H1 (cell line): ENCODE data around the gene MDC1. TPM values are rescaled to one million over a fixed set of nuclear protein-coding genes. Genes with fewer than 3 reads are reported as not detected.

Experiments
- YY1 ChIP-seq: IDR thresholded peaks from 2 replicates; pipeline ENCODE4 v1.6.1; 2011; ENCODE audit warnings: low read depth, mild to moderate bottlenecking, low read length
- polyA plus RNA-seq, 7 experiments: library from polyadenylated mRNA; depleted of rRNA in 3 of 7; stranded (reverse) in 5 of 7; unstranded in 2 of 7; fragments of >200 nt in 5 of 7; fragments of 200-250 nt in 2 of 7; gene quantifications; 1 replicate in 5 of 7; 2 replicates in 1 of 7; 4 replicates in 1 of 7; pipeline versions ENCODE4 v1.2.1 to v1.2.3, GENCODE V29; 2011 to 2013; ENCODE audit warnings: missing spikeins in 2 of 7, mixed read lengths in 2 of 7
- total RNA-seq: library from RNA; stranded (reverse); fragmentation: NEBNext Ultra II Directional; extraction: Animal tissue kit (Norgen Biotek cat#: 25700); gene quantifications from 2 replicates; pipeline ENCODE4 v1.2.1, GENCODE V29; 2021

Gene MDC1
- total and polyA plus RNA-seq, 2 of the 8 experiments (the other 6 are each of a cell fraction or from before 2014, with no cell fraction given), result 29.9 to 81.1 TPM

GRCh38 chr6:30683980-30684338, 33.1 kb downstream of the MDC1 start (continued):
- TF ChIP-seq YY1, result no peak
